Neural cell (in vitro differentiated cells): ENCODE measurements around the gene TAOK2.

Source experiments
- POLR2AphosphoS5 ChIP-seq: IDR thresholded peaks from 2 replicates; pipeline ENCODE4 v1.6.1; 2012
- TF ChIP-seq, protein P1 (sequence below): fragments of 450-650 bp; IDR thresholded peaks from 2 replicates; pipeline ENCODE4 v1.5.1; 2014; ENCODE audit warnings: antibody characterized with exemption, mild to moderate bottlenecking, moderate library complexity; ENCODE audit not compliant: poor library complexity, severe bottlenecking

DNA sequence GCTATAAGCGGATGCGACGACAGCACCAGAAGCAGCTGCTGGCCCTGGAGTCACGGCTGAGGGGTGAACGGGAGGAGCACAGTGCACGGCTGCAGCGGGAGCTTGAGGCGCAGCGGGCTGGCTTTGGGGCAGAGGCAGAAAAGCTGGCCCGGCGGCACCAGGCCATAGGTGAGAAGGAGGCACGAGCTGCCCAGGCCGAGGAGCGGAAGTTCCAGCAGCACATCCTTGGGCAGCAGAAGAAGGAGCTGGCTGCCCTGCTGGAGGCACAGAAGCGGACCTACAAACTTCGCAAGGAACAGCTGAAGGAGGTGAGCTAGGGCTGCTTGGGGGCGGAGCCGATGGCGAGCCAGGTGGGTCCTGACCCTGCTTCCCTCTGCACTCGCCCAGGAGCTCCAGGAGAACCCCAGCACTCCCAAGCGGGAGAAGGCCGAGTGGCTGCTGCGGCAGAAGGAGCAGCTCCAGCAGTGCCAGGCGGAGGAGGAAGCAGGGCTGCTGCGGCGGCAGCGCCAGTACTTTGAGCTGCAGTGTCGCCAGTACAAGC, 11.7 kb downstream of the TAOK2 start:
- no peak for TF ChIP-seq POLR2AphosphoS5
- TF ChIP-seq, protein P1, sequence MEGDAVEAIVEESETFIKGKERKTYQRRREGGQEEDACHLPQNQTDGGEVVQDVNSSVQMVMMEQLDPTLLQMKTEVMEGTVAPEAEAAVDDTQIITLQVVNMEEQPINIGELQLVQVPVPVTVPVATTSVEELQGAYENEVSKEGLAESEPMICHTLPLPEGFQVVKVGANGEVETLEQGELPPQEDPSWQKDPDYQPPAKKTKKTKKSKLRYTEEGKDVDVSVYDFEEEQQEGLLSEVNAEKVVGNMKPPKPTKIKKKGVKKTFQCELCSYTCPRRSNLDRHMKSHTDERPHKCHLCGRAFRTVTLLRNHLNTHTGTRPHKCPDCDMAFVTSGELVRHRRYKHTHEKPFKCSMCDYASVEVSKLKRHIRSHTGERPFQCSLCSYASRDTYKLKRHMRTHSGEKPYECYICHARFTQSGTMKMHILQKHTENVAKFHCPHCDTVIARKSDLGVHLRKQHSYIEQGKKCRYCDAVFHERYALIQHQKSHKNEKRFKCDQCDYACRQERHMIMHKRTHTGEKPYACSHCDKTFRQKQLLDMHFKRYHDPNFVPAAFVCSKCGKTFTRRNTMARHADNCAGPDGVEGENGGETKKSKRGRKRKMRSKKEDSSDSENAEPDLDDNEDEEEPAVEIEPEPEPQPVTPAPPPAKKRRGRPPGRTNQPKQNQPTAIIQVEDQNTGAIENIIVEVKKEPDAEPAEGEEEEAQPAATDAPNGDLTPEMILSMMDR: no peak
